ENCODE data around the gene ZNF213.

The ZNF213 gene

GRCh38 chr16:3101018-3101840 is 33.6 kb upstream of the ZNF213 start:
- peak; percentile 23 for DNase-seq (ENCODE audit: low read depth, low spot score)

DNA sequence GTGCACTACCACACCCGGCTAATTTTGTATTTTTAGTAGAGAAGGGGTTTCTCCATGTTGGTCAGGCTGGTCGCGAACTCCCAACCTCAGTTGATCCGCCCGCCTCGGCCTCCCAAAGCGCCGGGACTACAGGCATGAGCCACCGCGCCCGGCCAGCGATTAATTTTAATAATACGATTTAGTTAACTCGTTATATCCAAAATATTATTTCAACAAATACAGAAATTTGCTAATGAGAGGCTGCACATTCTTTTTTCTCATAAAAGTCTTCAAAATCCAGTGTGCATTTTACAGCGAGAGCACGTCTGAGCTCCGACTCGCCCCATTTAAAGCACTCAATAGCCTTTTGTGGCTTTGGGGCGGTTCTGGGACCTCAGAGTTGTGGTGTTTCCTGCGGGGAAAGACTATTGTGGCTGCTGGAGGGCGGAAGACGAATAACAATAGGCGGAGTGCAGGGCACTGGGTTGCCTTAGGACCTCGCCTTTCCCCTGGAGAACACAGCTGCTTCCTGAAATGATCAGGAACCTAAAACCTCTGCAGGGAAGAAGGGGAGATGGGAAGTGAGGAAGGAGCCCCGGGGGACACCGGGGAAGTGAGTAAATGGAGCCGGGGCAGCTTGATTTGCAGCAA is 32.9 kb upstream of the ZNF213 start:
- DNase-seq (ENCODE audit: low read depth, low spot score), result peak; percentile 20

GRCh38 chr16:3106205-3106928 is 28.5 kb upstream of the ZNF213 start:
- DNase-seq (ENCODE audit: low read depth, low spot score), result peak; percentile 96

- DNase-seq (ENCODE audit: low read depth, low spot score), result peak; percentile 83
Measured at GRCh38 chr16:3112058-3112880, 22.6 kb upstream of the ZNF213 start, which contains the start of gene ZNF205. TSS of gene ZNF205 (plus strand) at chr16:3112586. CDS start at chr16:3113431, 845 bp downstream.

DNA sequence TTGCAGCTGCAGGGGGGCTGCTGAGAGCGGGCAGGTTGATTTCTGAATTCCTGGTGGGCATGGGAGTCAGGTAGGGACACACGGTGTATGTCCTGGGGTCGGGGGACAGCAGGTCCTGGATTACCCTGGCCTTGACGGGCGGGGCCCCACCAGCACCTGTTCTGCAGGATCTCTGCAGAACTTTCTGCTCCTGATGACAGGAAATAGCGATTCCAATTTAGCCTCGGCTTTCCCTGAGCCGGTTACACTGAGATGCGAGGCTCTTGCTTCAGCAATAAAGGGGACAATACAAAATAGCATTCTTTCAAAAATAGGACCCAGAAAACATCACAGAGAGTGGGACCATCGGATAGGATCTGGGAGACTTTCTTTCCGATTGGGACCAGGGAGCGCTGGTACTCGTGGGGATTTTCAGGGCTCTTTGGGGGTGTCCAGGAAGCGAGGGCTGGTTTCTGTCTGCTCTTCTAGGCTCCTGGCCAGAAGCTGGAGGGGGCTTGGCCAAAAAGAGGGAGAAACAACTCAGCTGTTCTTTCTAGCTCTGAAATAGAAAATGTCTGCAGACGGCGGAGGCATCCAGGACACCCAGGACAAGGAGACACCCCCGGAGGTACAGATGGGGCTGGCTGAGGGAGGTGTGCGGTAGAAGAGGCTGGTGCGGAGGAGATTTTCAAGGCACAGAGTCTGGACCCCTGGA is 21.8 kb upstream of the ZNF213 start:
- DNase-seq (ENCODE audit: low read depth, low spot score), result no peak

DNA sequence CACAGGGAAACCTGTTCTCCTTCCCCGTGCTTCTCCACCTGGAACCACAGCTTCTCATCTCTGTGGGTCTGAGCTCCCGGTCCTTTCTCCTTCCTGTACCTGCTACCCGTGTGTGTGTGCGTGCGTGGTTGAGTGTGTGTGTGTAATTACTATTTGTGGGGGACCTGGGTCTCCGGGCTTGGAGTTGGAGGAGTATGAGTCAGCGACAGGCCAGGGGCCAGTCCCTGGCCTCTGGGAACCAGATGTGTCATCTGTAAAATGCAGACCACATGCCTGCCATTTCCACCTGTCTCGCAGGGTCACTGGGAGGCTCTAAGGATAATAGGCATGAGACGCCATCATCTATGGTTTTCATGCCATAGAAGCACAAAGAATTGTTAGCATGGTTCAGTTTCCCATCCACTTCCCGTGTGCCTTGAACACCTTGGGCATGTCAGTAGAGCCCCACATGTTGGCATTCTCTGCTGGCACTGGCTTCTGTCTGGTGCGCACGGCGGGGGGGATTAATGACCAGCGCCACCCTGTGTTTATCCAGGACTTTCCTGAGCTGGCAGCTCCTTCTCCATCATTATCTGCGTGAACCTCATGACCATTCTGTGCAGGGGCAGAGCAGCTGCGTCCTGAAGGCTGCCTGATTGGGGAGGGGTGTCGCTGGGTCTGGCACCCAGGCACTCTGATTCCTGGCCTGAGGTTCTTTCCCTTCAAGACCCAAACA is 20.9 kb upstream of the ZNF213 start:
- DNase-seq (ENCODE audit: low read depth, low spot score), result no peak

DNA sequence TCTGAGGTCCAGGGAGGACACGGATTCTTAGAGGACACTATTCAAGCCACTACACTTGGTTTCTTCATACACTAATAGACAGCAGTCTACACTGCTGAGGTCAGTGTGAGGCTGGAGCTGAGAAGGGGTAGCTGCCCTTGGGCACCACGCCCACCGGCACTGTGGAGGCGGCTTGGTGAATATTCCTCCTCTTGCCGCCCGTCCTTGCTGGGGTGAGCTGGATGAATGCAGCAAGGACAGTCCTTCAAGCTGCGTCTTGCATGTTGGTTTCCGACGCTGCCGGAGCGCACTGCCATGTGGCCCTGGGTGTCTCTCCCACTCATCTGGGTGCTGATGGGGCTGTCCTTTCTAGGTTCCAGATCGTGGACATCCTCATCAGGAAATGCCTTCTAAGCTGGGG is 19.8 kb upstream of the ZNF213 start:
- no peak for DNase-seq (ENCODE audit: low read depth, low spot score)

- DNase-seq (ENCODE audit: low read depth, low spot score), result no peak
Measured at GRCh38 chr16:3115561-3115960, 19.3 kb upstream of the ZNF213 start.

DNA sequence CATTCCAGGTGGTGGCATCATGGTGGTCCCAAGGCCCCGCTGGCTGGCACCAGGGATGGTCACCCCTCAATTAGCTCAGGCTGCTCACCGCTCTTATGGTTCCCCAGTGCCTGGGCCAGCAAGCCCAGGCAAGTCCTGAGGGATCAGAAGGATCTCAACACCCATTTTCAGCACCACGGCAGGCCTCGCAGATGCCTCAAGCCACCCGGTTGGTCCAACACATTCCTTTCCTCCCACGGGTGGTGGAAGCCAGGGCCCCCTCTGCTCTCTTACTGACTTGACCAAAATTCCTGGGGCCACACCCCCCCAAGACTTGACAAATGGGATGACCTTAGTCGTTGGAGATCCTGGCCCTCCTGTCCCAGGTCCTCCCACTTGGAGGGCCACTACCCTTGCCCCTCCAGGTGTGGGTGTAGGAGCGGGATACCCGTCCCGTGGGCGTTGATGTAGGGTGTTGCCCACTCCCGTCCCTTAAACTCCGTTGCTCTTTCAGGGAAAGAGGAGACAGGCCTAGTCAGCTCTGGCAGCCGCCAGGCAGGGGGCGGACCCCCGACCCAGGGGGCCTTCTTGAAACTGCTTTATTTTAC is 16.5 kb upstream of the ZNF213 start:
- no peak for DNase-seq (ENCODE audit: low read depth, low spot score)

DNA sequence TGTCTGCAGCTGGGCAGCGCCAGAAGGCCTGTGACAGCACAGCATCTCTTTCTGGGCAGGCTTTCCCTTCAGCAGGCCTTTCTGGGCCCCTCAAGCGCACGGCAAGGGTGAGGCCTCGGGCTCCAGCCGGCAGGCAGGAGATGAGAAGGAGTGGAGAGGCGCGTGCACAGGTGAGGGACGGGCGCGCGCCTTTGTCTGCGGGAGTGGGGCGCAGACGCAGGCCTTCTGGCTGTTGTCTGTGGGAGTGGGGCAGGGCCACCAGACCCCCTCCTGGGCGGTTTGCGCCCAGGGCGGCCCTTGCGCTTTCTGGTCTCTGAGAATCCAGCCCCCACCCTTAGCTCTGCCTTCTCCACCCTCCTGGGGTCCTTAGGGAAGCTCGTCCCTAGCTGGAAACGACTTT is 16.0 kb upstream of the ZNF213 start:
- DNase-seq (ENCODE audit: low read depth, low spot score), result no peak

DNA sequence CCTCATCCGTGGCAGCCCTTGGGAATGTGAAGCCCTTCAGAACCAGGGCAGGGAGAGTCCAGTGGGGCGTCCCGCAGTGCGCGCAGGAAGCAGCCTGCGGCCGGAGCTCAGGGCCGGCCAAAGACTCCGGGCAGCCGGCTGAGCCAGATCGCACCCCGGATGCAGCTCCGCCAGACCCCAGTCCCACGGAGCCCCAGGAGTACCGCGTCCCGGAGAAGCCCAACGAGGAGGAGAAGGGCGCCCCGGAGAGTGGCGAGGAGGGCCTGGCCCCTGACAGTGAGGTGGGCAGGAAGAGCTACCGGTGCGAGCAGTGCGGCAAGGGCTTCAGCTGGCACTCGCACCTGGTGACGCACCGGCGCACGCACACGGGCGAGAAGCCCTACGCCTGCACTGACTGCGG is 15.5 kb upstream of the ZNF213 start:
- no peak for DNase-seq (ENCODE audit: low read depth, low spot score)

DNA sequence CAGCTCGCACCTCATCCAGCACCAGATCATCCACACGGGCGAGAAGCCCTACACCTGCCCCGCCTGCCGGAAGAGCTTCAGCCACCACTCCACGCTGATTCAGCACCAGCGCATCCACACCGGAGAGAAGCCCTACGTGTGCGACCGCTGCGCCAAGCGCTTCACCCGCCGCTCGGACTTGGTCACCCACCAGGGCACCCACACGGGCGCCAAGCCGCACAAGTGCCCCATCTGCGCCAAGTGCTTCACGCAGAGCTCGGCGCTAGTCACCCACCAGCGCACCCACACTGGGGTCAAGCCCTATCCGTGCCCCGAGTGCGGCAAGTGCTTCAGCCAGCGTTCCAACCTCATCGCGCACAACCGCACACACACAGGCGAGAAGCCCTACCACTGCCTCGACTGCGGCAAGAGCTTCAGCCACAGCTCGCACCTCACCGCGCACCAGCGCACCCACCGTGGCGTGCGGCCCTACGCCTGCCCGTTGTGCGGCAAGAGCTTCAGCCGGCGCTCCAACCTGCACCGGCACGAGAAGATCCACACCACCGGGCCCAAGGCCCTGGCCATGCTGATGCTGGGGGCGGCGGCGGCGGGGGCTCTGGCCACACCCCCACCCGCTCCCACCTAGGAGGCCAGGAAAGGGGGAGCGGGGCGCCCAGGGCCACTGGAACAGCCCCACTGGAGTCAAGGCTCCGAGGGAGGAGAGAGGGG is 15.0 kb upstream of the ZNF213 start:
- no peak for DNase-seq (ENCODE audit: low read depth, low spot score)

DNA sequence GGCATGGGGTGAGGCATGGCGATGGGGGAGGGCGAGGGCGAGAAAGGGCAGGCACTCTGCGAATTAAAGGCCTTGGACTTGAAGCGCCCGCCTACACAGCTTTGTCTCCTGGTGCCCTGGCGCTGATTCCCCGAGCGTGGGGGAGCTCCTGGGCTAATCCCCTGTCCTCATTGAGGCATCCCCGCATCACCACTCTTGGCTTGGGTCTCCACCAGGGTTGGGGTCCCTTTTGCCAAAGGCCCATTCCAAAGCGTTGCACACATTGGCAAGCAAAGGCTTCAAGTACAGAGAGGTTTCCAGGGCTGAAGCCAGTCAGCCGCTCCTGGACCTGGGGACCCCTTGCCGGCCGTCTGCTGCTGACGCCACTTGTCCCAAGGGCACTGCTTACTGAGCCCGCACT is 14.4 kb upstream of the ZNF213 start:
- no peak for DNase-seq (ENCODE audit: low read depth, low spot score)

GRCh38 chr16:3121851-3122467 is 12.9 kb upstream of the ZNF213 start:
- no peak for DNase-seq (ENCODE audit: low read depth, low spot score)

GRCh38 chr16:3122926-3123570 is 11.8 kb upstream of the ZNF213 start:
- DNase-seq (ENCODE audit: low read depth, low spot score), result no peak

- peak; percentile 98 for DNase-seq (ENCODE audit: low read depth, low spot score)
Measured at GRCh38 chr16:3123986-3124886, 10.6 kb upstream of the ZNF213 start.

DNA sequence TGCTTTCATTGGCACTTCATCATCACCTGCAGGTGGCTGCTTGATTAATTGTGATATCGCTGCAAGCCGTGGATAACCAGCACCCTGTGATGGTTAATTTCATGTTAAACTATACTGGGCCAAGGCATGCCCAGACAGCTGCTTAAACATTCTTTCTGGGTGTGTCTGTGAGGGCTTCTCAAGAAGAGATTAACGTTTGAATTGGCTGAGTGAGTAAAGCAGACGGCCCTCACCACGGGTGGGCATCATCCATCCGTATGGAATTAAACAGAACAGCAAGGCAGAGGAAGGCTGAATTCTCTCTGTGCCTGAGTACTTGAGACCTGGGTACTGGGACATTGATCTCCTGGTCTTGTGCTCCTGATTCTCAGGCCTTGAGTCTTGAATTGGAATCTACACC is 7.1 kb upstream of the ZNF213 start:
- DNase-seq (ENCODE audit: low read depth, low spot score), result no peak

All from astrocyte of the hippocampus (primary cell).